GM15510 (cell line): Measurements from ENCODE around the gene MRPL28.

Source experiments
- POLR2A ChIP-seq: IDR thresholded peaks from 3 replicates; pipeline ENCODE4 v1.6.1; 2011; ENCODE audit warnings: borderline replicate concordance; ENCODE audit not compliant: insufficient read length; ENCODE audit errors: extremely low read depth

MRPL28 gene

DNA sequence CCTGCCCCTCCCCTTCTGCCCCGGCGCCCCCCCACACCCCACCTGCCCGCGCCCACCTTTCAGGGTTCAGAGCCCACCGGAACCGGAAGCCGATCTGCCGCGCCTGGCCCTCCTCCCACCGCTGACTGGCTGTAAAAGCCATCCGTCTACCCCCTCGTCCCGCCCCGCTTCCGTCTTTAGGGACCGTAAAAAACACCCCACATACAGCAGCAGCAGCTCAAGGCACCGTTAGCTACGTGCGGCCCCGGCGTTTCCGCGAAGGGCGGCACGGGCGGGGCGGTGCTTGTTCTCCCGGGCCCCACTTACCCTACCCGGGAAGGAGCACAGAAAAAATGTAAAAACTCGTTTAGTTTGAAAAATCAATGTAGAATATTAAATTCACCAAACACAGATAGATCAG is at the start of gene MRPL28:
TSS of gene MRPL28 (minus strand) at position 96 of the 400 bp plus-strand sequence. CDS start 320 bp downstream, outside the sequence.
- peak; percentile 63 for TF ChIP-seq POLR2A

GRCh38 chr16:414395-415169 is 44.2 kb upstream of the MRPL28 start:
- no peak for TF ChIP-seq POLR2A

GRCh38 chr16:411576-412265 is 41.4 kb upstream of the MRPL28 start:
- no peak for TF ChIP-seq POLR2A

- TF ChIP-seq POLR2A = no peak
These were observed 40.3 kb upstream of the MRPL28 start for GRCh38 chr16:410516-411178.

DNA sequence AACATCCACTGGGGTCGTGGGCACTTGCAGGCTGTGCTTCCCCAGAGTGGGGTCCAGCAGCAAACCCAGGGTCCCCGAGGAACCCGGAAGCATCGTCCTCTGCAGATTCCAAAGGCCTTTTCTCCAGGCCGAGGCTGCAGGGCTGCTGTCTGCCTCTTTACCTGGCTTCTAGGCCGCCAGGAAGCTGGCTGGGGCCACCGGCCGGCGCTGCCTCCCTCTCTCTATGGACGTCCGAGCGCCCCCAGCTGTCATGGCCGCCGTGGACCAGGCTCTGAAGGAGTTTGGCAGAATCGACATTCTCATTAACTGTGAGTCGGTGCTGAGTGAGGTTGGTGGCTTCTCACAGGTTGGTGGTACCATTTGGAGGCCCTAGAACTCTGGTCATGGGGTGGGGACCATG is 36.9 kb upstream of the MRPL28 start:
- TF ChIP-seq POLR2A = no peak

GRCh38 chr16:405548-406506 is 35.5 kb upstream of the MRPL28 start:
- no peak for TF ChIP-seq POLR2A

- no peak for TF ChIP-seq POLR2A
These were observed 34.7 kb upstream of the MRPL28 start for GRCh38 chr16:404971-405486.

- TF ChIP-seq POLR2A = peak; percentile 86
These were observed 31.4 kb upstream of the MRPL28 start, which contains the start of gene DECR2 for GRCh38 chr16:401468-402348. Gene DECR2, plus strand, starts transcription at chr16:401885. Its CDS starts 79 bp downstream, at chr16:401964.

GRCh38 chr16:400061-400591 is 29.8 kb upstream of the MRPL28 start:
- TF ChIP-seq POLR2A = no peak

- no peak for TF ChIP-seq POLR2A
These were observed 29.1 kb upstream of the MRPL28 start for GRCh38 chr16:399340-400019.

- no peak for TF ChIP-seq POLR2A
These were observed 28.4 kb upstream of the MRPL28 start for GRCh38 chr16:398561-399339.

DNA sequence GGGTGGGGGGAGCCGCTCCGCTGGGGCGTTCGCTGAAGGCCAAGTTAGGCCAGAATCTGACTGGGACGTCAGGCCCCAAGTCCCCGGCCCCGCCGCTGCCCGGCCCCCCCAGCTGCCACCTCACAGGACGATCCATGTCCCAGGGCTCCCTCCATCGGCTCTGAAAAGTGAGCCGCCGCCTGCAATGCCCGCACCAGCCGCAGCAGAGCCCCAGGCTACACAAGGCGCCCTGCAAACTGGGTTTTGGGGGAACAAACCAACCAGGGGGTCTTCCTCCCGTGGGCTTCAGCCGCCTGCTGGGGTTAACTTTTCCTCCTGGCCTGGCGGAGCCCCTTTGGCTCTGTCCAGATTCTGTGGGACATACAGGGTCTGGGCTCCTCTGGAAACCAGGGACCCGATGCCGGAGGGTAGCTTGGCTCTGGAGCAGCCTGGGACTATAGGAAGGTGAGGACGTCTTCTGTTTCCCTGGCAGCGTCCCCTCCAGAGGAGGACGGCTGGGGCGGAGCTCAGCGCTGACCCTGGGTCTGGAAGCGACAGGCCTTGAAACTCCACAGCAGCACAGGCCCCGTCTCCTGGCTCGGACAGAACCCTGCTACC is 27.5 kb upstream of the MRPL28 start:
- TF ChIP-seq POLR2A = no peak

GRCh38 chr16:397135-397661 is 26.9 kb upstream of the MRPL28 start, which contains the start of gene NME4:
Gene NME4, plus strand, starts transcription at chr16:397199. Its CDS starts 24 bp downstream, at chr16:397223.
- TF ChIP-seq POLR2A = peak; percentile 60
